Measurements from ENCODE around the gene PARD3.

Gene PARD3

GRCh38 chr10:34213805-34214197 is 601.3 kb downstream of the PARD3 start:
- ATAC-seq, result no peak
- DNase-seq, result no peak
- Mint-ChIP-seq H3K27ac (no peak overlapping the region), H3K27me3 (no peaks in the 10 kb centered on the region), H3K9me3 (no peaks in the 10 kb centered on the region), H3K4me3 (no peak overlapping the region), H3K4me1 (peaks cover under 1% of the 10 kb centered on the region)

- Mint-ChIP-seq H3K4me3 (no peak overlapping the region), H3K27ac (no peak overlapping the region), H3K9me3 (no peaks in the 10 kb centered on the region), H3K27me3 (no peaks in the 10 kb centered on the region), H3K4me1 (no peaks in the 10 kb centered on the region)
- ATAC-seq (no peak), DNase-seq (no peak)
Observed at GRCh38 chr10:34213193-34213804, 601.8 kb downstream of the PARD3 start.

GRCh38 chr10:34207343-34207742 is 607.8 kb downstream of the PARD3 start:
- H3K4me3 Mint-ChIP-seq, result no peak overlapping the region
- H3K27me3 Mint-ChIP-seq, result peaks cover 27% of the 10 kb centered on the region

GRCh38 chr10:34206935-34207268 is 608.2 kb downstream of the PARD3 start:
- no peaks in the 10 kb centered on the region for H3K9me3 Mint-ChIP-seq
- H3K27me3 Mint-ChIP-seq, result peaks cover 27% of the 10 kb centered on the region
- DNase-seq (no peak), ATAC-seq (no peak)
- H3K27ac Mint-ChIP-seq, result no peak overlapping the region
- no peak overlapping the region for H3K4me3 Mint-ChIP-seq
- H3K4me1 Mint-ChIP-seq, result peaks cover 13% of the 10 kb centered on the region

More at GRCh38 chr10:34207343-34207742, 607.8 kb downstream of the PARD3 start:
- H3K27ac Mint-ChIP-seq, result no peak overlapping the region
- peaks cover 13% of the 10 kb centered on the region for H3K4me1 Mint-ChIP-seq
- DNase-seq (no peak), ATAC-seq (no peak)
- no peaks in the 10 kb centered on the region for H3K9me3 Mint-ChIP-seq

- Mint-ChIP-seq H3K27ac (peak overlapping the region; percentile 15 to 34), H3K4me1 (peaks cover 13% of the 10 kb centered on the region), H3K4me3 (no peak overlapping the region), H3K9me3 (no peaks in the 10 kb centered on the region), H3K27me3 (peaks cover 27% of the 10 kb centered on the region)
- ATAC-seq, result no peak
- no peak for DNase-seq
Observed at GRCh38 chr10:34206078-34206934, 608.8 kb downstream of the PARD3 start.

- DNase-seq (no peak), ATAC-seq (no peak)
- peak overlapping the region in 1 of 2 donors; percentile 88 for H3K27ac Mint-ChIP-seq
- no peak overlapping the region for H3K4me3 Mint-ChIP-seq
- H3K4me1 Mint-ChIP-seq, result peaks cover 13% of the 10 kb centered on the region
- no peaks in the 10 kb centered on the region for H3K9me3 Mint-ChIP-seq
- H3K27me3 Mint-ChIP-seq, result peaks cover 27% of the 10 kb centered on the region
Observed at GRCh38 chr10:34205452-34205851, 609.6 kb downstream of the PARD3 start.

- no peak overlapping the region for H3K4me3 Mint-ChIP-seq
- no peak for DNase-seq
Observed at GRCh38 chr10:34203966-34204630, 611.0 kb downstream of the PARD3 start.

GRCh38 chr10:34200355-34200901 is 614.7 kb downstream of the PARD3 start:
- DNase-seq, result no peak
- ATAC-seq, result no peak
- H3K4me1 Mint-ChIP-seq, result peaks cover 4% of the 10 kb centered on the region
- H3K9me3 Mint-ChIP-seq, result no peaks in the 10 kb centered on the region
- H3K27ac Mint-ChIP-seq, result no peak overlapping the region
- peaks cover 15% of the 10 kb centered on the region for H3K27me3 Mint-ChIP-seq
- H3K4me3 Mint-ChIP-seq, result no peak overlapping the region

More at GRCh38 chr10:34203966-34204630, 611.0 kb downstream of the PARD3 start:
- H3K4me1 Mint-ChIP-seq, result peaks cover 13% of the 10 kb centered on the region
- no peaks in the 10 kb centered on the region for H3K9me3 Mint-ChIP-seq
- ATAC-seq, result no peak
- H3K27ac Mint-ChIP-seq, result no peak overlapping the region
- peaks cover 27% of the 10 kb centered on the region for H3K27me3 Mint-ChIP-seq

GRCh38 chr10:34198953-34199352 is 616.1 kb downstream of the PARD3 start:
- DNase-seq, result no peak
- H3K4me3 Mint-ChIP-seq, result no peak overlapping the region
- ATAC-seq, result no peak
- H3K4me1 Mint-ChIP-seq, result no peaks in the 10 kb centered on the region
- peaks cover 18% of the 10 kb centered on the region for H3K27me3 Mint-ChIP-seq
- H3K9me3 Mint-ChIP-seq, result no peaks in the 10 kb centered on the region
- H3K27ac Mint-ChIP-seq, result no peak overlapping the region

- H3K27me3 Mint-ChIP-seq, result peaks cover 6% of the 10 kb centered on the region
- H3K4me1 Mint-ChIP-seq, result no peaks in the 10 kb centered on the region
- H3K27ac Mint-ChIP-seq, result peak overlapping the region in 1 of 2 donors; percentile 11
Observed at GRCh38 chr10:34196058-34196433, 619.0 kb downstream of the PARD3 start.

GRCh38 chr10:34195364-34196057 is 619.6 kb downstream of the PARD3 start:
- H3K27me3 Mint-ChIP-seq, result peaks cover 6% of the 10 kb centered on the region

More at GRCh38 chr10:34196058-34196433, 619.0 kb downstream of the PARD3 start:
- no peak for DNase-seq
- H3K4me3 Mint-ChIP-seq, result no peak overlapping the region
- no peaks in the 10 kb centered on the region for H3K9me3 Mint-ChIP-seq
- ATAC-seq, result no peak

GRCh38 chr10:34193931-34194626 is 621.0 kb downstream of the PARD3 start:
- H3K4me1 Mint-ChIP-seq, result no peaks in the 10 kb centered on the region
- peaks cover 6% of the 10 kb centered on the region for H3K27me3 Mint-ChIP-seq
- ATAC-seq (no peak), DNase-seq (no peak)
- no peak overlapping the region for H3K4me3 Mint-ChIP-seq
- no peak overlapping the region for H3K27ac Mint-ChIP-seq
- no peaks in the 10 kb centered on the region for H3K9me3 Mint-ChIP-seq

More at GRCh38 chr10:34195364-34196057, 619.6 kb downstream of the PARD3 start:
- H3K9me3 Mint-ChIP-seq, result no peaks in the 10 kb centered on the region
- no peak for DNase-seq
- H3K4me1 Mint-ChIP-seq, result no peaks in the 10 kb centered on the region
- no peak for ATAC-seq
- H3K4me3 Mint-ChIP-seq, result no peak overlapping the region
- no peak overlapping the region for H3K27ac Mint-ChIP-seq

GRCh38 chr10:34192646-34193045 is 622.5 kb downstream of the PARD3 start:
- Mint-ChIP-seq H3K4me1 (no peaks in the 10 kb centered on the region), H3K27ac (peak overlapping the region in 1 of 2 donors; percentile 32), H3K9me3 (no peaks in the 10 kb centered on the region), H3K27me3 (peaks cover 6% of the 10 kb centered on the region), H3K4me3 (no peak overlapping the region)
- DNase-seq (no peak), ATAC-seq (no peak)

- peaks cover 6% of the 10 kb centered on the region for H3K27me3 Mint-ChIP-seq
- H3K9me3 Mint-ChIP-seq, result no peaks in the 10 kb centered on the region
- ATAC-seq (no peak), DNase-seq (no peak)
- H3K27ac Mint-ChIP-seq, result no peak overlapping the region
- no peaks in the 10 kb centered on the region for H3K4me1 Mint-ChIP-seq
- H3K4me3 Mint-ChIP-seq, result no peak overlapping the region
Observed at GRCh38 chr10:34191406-34191805, 623.7 kb downstream of the PARD3 start.

- Mint-ChIP-seq H3K27me3 (peaks cover 6% of the 10 kb centered on the region), H3K27ac (no peak overlapping the region), H3K4me3 (no peak overlapping the region), H3K9me3 (no peaks in the 10 kb centered on the region), H3K4me1 (no peaks in the 10 kb centered on the region)
- no peak for ATAC-seq
- no peak for DNase-seq
Observed at GRCh38 chr10:34190580-34190979, 624.5 kb downstream of the PARD3 start.
